Activated T-helper 9 cell treated with anti-CD3 and anti-CD28 coated beads, Interleukin-2, amount 50 U/mL, for 16 hours (primary cell): ENCODE measurements around the gene LYRM9.
"Not testable (repeated sequence)": the region's sequence is repeated elsewhere in the genome, so short reads cannot be mapped to it uniquely, and the experiment has no call there.

Experiments
- DNase-seq: peaks from one replicate; pipeline ENCODE4 v3.0.0-alpha.2; 2020; ENCODE audit warnings: low read depth

Gene LYRM9

GRCh38 chr17:27839571-27840405, 53.4 kb downstream of the LYRM9 start:
- not testable (repeated sequence) for DNase-seq

DNA sequence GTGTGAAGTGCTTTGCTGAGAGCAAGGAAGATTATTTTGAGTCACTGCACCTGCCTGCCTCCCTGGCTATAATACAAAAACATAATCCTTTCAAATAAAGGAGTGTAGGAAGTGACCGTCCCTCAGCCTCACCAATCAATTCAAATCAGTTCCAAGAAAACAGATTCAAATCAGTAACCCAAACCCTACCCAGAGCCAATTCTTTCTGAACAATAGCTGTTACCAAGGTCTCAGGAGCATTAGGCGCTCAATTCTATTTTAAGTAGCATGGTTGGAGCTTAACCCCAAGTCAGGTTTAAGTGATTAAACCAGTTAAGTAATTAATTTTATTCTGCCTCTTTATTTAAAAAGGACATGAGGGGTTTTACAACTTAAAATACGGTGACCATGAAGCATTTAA, 54.6 kb downstream of the LYRM9 start:
- not testable (repeated sequence) for DNase-seq

- DNase-seq: not testable (repeated sequence)
Measured at GRCh38 chr17:27837769-27838168, 55.4 kb downstream of the LYRM9 start.

DNA sequence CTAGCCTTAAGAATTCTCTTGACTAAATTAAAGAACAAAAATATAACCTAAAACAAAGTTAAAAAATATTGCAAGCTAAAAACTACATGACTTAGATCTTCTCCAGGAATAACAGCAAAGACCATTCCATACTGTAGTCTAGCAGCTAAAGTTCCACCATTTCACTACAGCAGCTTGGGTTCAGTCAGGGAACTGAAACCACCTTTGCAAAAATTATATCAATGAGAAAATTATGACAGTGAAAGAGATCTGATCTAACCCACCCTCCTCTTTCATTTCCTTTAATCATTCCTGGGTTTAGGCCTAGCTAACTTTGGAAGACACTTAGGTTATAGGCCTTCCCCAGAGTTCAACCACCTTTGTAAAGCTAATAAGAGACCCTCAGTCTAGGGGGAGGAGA, 56.5 kb downstream of the LYRM9 start:
- no peak for DNase-seq

DNA sequence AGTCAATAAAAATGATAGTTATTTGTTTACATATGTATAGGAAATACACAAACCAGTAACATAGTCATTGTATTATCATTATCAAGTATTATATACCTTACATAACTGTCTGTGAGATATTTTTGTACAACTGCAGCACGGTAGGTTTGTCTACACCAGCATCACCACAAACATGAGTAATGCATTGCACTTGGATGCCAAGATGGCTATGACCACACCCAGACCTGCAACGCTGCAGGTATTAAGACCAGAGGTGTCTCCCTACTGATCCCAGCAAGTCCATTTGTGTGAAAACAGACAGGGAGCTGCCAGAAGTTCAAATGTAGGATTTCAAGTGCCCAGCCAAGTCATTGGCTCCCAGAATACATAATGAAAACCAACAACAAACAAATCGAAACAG, 58.6 kb downstream of the LYRM9 start:
- no peak for DNase-seq

DNA sequence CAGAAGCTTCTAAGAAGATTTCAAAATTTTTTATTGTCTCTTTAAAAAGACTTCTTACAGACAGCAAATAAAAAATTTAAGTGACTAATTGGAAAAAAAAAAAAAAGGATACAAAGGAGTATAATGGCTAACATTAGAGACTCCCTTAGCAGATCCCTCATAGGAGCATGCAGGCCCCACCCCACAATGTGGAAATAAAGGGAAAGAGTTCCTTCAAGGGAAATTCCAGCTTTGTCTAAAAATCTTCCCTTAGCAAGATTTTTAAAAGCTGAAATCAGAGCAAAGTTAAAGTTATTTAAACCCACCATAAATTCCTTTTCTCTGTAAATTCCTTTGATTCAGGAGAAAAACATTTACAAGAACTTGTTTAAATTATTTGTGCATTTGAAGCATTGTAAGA, 60.3 kb downstream of the LYRM9 start:
- no peak for DNase-seq

GRCh38 chr17:27829888-27830287, 63.3 kb downstream of the LYRM9 start:
- DNase-seq: not testable (repeated sequence)

GRCh38 chr17:27829143-27829711, 63.9 kb downstream of the LYRM9 start:
- not testable (repeated sequence) for DNase-seq
